HepG2 (cell line): ENCODE results near the gene C11orf24. TPM values are rescaled to one million over a fixed set of nuclear protein-coding genes. Genes with fewer than 3 reads are reported as not detected.

Experiments
- AGO2 ChIP-seq: fragments of 200-400 bp; formaldehyde crosslinking; optimal IDR thresholded peaks from 2 replicates; pipeline ENCODE3; 2017; ENCODE audit warnings: mild to moderate bottlenecking, low read depth, low read length, moderate library complexity
- FOXO1 ChIP-seq: sonication (generic); formaldehyde crosslinking; IDR thresholded peaks from 2 replicates; pipeline ENCODE4 v1.4.0; 2020; ENCODE audit warnings: missing genetic modification reagents
- HIVEP1 ChIP-seq: sonication (generic); formaldehyde crosslinking; IDR thresholded peaks from 2 replicates; pipeline ENCODE4 v1.4.0; 2020; ENCODE audit warnings: mild to moderate bottlenecking, missing genetic modification reagents
- IKZF4 ChIP-seq: sonication (generic); formaldehyde crosslinking; IDR thresholded peaks from 2 replicates; pipeline ENCODE4 v1.5.1; 2020; ENCODE audit warnings: borderline replicate concordance, mild to moderate bottlenecking, low read depth, missing genetic modification reagents; ENCODE audit errors: not compliant biosample characterization
- ISL2 ChIP-seq: sonication (generic); formaldehyde crosslinking; IDR thresholded peaks from 2 replicates; pipeline ENCODE4 v1.5.0; 2020; ENCODE audit warnings: missing genetic modification reagents
- MXI1 ChIP-seq: IDR thresholded peaks from 3 replicates; pipeline ENCODE4 v1.6.1; 2012; ENCODE audit warnings: low read depth, low read length, inconsistent platforms, borderline replicate concordance
- NFAT5 ChIP-seq: sonication (generic); formaldehyde crosslinking; IDR thresholded peaks from 2 replicates; pipeline ENCODE4 v1.4.0; 2020; ENCODE audit warnings: missing genetic modification reagents
- ZNF260 ChIP-seq: sonication (generic); formaldehyde crosslinking; IDR thresholded peaks from 2 replicates; pipeline ENCODE4 v1.4.0; 2020; ENCODE audit warnings: missing genetic modification reagents, low read depth, mild to moderate bottlenecking, borderline replicate concordance
- ZNF281 ChIP-seq: sonication (generic); formaldehyde crosslinking; IDR thresholded peaks from 2 replicates; pipeline ENCODE4 v1.4.0; 2020; ENCODE audit warnings: missing genetic modification reagents, borderline replicate concordance
- ZNF282 ChIP-seq: fragments of 450-650 bp; IDR thresholded peaks from 2 replicates; pipeline ENCODE4 v1.6.1; 2018; ENCODE audit not compliant: partially characterized antibody
- ZNF644 ChIP-seq: IDR thresholded peaks from 2 replicates; pipeline ENCODE4 v1.6.1; 2016; ENCODE audit warnings: low read depth
- ZNF770 ChIP-seq: sonication (generic); formaldehyde crosslinking; IDR thresholded peaks from 2 replicates; pipeline ENCODE4 v1.5.0; 2020; ENCODE audit warnings: mild to moderate bottlenecking, missing genetic modification reagents
- polyA plus RNA-seq, 8 experiments: library from polyadenylated mRNA; depleted of rRNA in 3 of 8; stranded (reverse) in 7 of 8; unstranded in 1 of 8; fragments of >200 nt; fragmentation: Illumina TruSeq in 4 of 8; extraction: Trizol in 4 of 8; gene quantifications; 2 replicates each; pipeline versions ENCODE4 v1.2.1 to v1.2.3, GENCODE V29; 2011 to 2016; ENCODE audit warnings: low read depth in 4 of 8, missing spikeins in 1 of 8, mixed read lengths in 1 of 8; ENCODE audit not compliant: insufficient read depth in 1 of 8
- total RNA-seq, 5 experiments: library from RNA; depleted of rRNA; stranded (reverse); fragments of >200 nt; fragmentation: Illumina TruSeq; extraction: Trizol; gene quantifications; 2 replicates each; pipeline ENCODE4 v1.2.3, GENCODE V29; 2016; ENCODE audit warnings: low read depth in 1 of 5
- TF ChIP-seq, protein P1 (sequence below): sonication (generic); formaldehyde crosslinking; IDR thresholded peaks from 2 replicates; pipeline ENCODE4 v1.8.1; 2023; ENCODE audit warnings: mild to moderate bottlenecking, missing genetic modification reagents

The C11orf24 gene
- total and polyA plus RNA-seq, 2 of the 13 experiments (the other 11 are each of a cell fraction or from before 2014, with no cell fraction given) = 52.9 to 55.5 TPM

DNA sequence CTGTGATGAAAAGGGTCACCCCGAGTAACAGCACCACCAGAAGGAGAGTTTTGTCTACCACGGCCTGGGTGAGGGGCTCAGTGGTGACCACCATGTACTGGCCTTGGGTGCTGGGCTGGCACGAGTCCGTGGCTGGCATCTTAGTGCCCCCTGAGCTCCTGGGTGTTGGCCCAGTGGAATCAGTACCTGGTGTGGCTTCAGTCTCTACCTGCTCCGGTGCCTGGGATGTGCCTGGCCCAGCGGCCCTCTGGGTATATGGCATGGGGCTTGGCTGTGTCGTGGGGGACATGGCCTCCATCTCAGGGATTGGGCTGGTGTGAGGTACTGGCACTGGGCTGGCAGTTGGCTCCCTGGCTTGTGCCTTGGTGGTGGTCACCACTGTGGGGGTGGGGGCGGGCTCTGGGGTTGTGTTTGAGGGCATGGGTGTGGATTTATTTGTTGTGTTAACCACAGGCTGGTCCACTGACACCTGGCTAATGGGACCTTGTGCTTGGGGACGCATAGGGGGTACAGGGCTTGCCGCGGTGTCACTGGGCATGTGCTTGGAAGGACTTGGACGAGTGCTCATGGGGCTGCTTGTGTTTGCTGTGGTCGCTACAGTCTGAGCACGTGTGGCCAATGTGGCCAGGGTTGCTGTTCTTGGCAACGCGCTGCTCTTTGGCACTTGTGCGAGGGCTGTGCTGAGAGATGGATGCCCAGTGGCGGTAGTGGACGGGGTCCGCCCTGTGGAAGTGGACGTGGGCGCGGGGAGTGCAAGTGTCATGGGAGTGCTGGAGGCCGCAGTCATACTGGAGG lies 9.8 kb downstream of the C11orf24 start (continued):
- TF ChIP-seq NFAT5 (CRISPR knock-in tag) (no peak), ISL2 (CRISPR knock-in tag) (no peak), ZNF282 (no peak), ZNF644 (CRISPR knock-in tag) (no peak), MXI1 (no peak), ZNF770 (no peak), FOXO1 (CRISPR knock-in tag) (no peak), HIVEP1 (CRISPR knock-in tag) (no peak), ZNF260 (CRISPR knock-in tag) (no peak), ZNF281 (no peak), IKZF4 (CRISPR knock-in tag) (no peak), AGO2 (peak; percentile 85)
- TF ChIP-seq, protein P1, sequence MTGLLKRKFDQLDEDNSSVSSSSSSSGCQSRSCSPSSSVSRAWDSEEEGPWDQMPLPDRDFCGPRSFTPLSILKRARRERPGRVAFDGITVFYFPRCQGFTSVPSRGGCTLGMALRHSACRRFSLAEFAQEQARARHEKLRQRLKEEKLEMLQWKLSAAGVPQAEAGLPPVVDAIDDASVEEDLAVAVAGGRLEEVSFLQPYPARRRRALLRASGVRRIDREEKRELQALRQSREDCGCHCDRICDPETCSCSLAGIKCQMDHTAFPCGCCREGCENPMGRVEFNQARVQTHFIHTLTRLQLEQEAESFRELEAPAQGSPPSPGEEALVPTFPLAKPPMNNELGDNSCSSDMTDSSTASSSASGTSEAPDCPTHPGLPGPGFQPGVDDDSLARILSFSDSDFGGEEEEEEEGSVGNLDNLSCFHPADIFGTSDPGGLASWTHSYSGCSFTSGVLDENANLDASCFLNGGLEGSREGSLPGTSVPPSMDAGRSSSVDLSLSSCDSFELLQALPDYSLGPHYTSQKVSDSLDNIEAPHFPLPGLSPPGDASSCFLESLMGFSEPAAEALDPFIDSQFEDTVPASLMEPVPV = no peak
